Measurements from ENCODE around the gene IPO9.

IPO9 gene

DNA sequence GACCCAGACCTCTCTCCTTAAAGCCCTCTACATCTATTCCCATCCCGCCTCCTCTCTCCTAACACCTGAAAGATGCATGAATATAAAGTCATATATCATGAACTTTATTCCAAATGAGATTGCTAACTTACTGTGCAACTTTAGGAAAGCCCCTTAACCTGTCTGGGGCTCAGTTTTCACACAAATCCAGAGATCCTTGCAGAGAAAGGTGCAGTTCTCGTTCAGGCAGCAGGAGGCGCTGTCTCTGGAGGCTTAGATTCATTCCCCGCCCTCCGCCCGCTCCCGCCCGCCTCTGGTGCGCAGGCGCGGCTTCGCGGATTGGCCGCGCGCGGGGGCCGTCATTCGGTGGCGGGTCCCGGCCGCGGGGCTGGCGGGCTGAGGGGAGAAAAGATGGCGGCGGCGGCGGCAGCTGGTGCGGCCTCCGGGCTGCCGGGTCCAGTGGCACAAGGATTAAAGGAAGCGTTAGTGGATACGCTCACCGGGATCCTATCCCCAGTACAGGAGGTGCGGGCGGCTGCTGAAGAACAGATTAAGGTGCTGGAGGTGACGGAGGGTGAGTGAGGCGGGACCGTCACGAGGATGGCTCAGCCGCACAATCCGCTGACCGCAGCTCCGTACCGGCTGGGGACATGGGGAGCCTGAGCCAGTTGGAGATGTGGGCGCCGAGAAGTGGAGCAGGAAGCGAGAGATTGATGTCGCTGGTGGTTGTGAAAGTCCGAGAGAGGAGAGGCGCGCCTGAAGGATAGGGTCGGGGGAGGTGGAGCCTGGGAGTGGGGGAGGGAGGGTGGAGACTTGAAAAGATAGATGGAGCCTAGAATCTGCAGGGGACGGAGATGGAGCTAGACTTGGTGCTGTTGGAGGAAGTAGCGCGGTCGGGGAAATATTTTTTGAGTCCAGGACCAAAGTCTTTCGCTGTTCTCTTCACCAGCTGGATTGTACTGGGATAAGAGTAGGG lies at the start of gene IPO9:
IPO9 (plus strand) TSS at position 338 of the 955 bp plus-strand sequence; CDS start at position 391, 53 bp downstream.
- peak; percentile 92 to 98 (median 94) for DNase-seq

DNA sequence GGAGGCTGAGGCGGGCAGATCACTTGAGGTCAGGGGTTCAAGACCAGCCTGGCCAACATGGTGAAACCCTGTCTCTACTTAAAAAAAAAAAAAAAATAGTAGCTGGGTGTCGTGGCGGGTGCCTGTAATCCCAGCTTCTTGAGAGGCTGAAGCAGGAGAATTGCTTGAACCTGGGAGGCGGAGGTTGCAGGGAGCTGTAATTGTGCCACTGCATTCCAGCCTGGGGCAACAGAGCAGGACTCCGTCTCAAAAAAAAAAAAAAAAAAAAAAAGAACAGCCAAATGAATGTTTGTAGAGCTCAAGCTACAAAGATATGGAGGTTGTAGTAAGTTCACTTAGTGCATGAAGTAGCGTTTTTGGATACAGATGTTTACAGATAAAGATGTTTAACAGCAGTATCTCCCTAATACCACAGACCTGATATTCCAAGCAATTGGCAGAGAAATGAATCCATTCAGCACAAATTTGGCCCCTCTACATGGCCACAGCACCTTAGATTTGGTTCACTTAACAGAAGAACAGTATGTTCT lies 49.5 kb upstream of the IPO9 start:
- DNase-seq, result no peak

GRCh38 chr1:201780952-201781351 lies 48.0 kb upstream of the IPO9 start:
- DNase-seq, result no peak

- no peak for DNase-seq
Observed at GRCh38 chr1:201781437-201781836, 47.5 kb upstream of the IPO9 start.

DNA sequence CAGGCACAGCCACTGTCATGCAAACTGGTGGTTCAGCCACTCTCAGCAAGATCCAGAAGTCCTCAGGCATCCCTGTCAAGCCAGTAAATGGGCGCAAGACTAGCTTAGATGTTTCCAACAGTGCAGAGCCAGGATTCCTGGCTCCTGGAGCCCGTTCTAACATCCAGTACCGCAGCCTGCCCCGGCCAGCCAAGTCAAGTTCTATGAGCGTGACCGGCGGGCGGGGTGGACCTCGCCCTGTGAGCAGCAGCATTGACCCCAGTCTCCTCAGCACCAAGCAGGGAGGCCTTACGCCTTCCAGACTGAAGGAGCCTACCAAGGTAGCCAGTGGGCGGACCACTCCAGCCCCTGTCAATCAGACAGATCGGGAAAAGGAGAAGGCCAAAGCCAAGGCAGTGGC lies 46.6 kb upstream of the IPO9 start:
- no peak for DNase-seq

GRCh38 chr1:201783058-201783457 lies 45.9 kb upstream of the IPO9 start:
- no peak for DNase-seq

GRCh38 chr1:201783572-201783971 lies 45.4 kb upstream of the IPO9 start:
- no peak for DNase-seq

GRCh38 chr1:201785291-201785690 lies 43.7 kb upstream of the IPO9 start:
- no peak for DNase-seq

- DNase-seq, result no peak
Observed at GRCh38 chr1:201786824-201787223, 42.1 kb upstream of the IPO9 start.

DNA sequence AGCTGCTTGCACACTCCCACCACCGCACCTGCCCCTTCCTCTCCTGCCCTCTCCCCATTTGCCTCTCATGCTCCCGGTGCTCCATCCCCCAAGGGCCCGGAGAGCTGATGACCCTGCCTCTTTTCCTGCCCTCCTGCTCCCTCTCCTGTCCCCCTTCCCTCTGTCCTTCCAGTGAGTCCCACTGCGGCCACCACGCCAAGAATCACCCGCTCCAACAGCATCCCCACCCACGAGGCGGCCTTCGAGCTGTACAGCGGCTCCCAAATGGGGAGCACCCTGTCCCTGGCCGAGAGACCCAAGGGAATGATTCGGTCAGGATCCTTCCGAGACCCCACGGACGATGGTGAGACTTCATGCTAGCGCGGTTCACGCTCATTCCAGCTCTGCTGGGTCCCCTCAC lies 40.7 kb upstream of the IPO9 start:
- no peak for DNase-seq

DNA sequence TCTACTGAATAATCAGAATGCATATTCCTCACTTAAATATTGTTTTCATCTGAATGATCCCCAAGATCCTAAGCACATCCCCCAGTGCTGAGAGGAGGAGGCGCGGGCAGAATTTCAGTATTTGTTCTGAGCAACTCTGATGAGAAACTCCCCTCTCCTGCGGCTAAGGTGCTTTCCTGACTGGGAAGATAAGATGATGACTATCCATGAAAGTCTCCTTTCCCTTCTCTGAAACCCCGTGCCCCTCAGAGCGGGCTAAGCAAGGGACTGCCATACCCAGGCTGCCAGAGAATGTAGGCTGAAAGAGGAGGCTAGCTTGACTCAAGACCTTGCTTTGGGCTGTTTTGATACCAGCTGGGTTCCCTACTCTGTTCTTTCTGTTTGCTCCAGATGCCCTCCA lies 39.7 kb upstream of the IPO9 start:
- no peak for DNase-seq

DNA sequence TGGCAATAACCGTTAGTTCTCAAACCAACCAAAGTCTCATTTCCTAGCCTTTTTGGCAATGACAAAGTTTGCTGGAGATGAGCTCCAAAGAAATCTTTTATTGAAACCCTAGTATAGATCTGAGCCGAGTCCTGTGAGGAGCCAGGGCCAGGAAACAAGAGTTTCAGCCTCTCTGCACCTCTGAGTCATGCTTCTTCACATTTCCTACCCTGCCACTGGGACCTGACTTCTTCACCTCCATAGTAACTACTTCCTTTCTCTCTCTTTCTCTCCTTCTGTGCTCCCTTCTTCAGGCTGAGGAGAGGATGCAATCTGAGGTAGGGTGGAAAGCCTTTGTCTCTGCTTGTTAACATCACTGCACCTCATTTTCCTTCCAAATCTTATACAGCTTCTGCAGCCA lies 38.7 kb upstream of the IPO9 start:
- no peak for DNase-seq

DNA sequence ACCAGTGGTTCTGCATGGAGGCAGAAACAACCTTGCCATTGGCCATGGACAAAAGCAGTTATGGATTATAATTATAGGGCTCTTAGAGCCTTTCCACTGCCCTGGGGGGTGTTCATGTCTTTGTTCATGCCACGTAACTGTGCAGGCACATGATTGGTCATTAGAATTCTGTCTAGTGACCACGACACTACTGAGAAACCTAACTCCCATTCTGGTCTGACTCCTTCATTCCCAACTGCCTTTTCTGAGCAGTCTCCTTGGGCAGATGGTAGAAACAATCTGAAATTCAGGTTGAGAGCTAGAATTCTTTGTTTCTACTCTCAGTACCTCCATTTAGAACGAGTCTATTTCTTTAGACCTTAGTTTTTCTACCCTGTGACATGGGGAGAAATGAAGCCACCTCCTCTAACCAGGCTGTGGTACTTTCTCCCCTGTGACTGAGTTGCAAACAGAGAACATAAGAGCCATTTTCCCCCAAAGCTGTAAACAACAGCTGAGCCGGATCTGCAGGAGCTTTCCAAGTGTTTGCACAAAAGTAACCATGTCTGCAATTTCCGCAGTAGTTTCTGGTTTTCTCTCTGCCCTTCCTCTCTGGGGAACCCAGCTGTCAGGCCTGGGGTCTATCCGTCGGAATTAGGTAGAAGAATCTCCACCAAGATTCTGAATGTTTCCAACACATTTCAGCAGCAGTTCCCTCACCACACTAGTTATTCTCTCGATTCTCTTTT lies 37.7 kb upstream of the IPO9 start:
- peak in 2 of 3 experiments; percentile 82 to 97 for DNase-seq

DNA sequence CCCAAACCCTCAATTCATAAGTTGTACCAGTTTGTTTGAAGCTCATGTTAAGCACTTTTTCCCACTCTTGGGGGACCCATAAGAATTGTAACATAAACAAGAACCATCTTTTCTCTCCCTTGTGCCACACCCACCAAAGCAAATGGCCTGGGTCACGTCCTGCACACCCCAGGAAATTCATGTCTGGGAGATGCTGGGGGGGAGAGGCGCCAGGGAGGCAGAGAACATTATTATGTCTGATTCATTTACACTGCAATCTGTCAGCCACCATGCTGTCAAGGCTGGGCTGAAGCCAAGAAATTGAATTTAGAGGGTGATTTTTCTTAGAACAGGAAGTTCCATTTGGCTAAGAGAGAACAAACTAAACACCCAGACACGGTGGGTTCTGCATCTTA lies 37.2 kb upstream of the IPO9 start:
- peak in 2 of 3 experiments; percentile 53 to 77 for DNase-seq

- peak; percentile 71 to 92 (median 76) for DNase-seq
Observed at GRCh38 chr1:201792534-201793305, 36.2 kb upstream of the IPO9 start.

- no peak for DNase-seq
Observed at GRCh38 chr1:201793306-201793925, 35.5 kb upstream of the IPO9 start.

DNA sequence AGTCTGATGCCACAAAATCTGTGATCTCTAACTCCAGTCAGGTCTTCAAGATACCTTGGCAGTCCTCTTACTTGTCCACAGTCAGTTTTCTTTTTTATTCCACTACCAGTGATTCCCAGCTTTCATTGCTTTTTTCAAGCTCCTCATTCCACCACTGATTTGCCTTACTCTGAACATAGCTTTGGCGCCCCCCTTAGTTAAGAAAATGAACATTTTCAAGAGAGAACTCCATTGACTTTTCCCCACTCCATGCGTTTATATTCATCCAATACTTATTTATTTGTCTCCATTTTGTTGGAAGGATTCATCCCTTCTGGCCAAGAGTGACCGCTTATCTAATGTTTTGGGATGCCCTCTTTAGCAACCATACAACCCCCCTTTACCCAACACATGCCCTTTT lies 33.9 kb upstream of the IPO9 start:
- DNase-seq, result peak in 1 of 3 experiments; percentile 23

DNA sequence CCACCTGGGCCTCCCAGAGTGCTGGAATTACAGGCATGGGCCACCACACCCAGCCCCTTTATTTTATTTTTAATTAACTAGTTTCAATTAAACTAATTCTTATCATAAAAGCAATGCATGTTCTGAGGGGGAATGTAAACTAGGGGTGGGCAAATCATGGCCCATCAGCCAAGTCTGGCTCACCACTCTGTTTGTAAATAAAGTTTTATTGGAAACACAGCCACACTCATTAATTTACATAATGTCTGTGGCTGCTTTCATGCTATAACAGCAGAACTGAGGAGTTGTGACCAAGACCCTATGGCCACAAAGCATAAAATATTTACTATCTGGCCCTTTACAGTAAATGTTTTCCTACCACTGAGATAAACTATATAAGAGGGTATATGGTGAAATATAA lies 28.7 kb upstream of the IPO9 start:
- DNase-seq, result no peak

- DNase-seq, result no peak
Observed at GRCh38 chr1:201806801-201807200, 22.2 kb upstream of the IPO9 start.

DNA sequence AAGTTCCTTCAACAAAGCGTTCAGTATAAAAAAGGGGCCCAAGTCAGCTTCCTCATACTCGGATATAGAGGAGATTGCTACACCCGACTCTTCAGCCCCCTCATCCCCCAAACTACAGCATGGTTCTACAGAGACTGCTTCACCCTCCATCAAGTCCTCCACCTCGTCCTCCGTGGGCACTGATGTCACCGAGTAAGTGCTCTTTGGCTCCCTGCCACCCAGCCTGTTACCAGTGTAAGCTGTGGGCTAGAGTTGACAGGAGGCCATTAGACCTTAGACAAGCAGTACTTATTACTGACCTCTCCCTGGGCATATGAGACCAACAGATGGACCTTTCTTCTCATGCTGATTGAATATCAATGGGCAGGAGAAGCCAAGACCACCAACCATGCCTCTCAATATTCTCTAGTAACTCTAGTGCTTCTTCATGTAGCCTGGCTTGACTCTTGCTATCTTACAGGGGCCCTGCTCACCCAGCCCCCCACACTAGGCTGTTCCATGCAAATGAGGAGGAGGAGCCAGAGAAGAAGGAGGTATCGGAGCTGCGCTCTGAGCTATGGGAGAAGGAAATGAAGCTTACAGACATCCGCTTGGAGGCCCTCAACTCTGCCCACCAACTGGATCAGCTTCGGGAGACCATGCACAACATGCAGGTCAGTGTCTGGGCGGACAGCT lies 20.9 kb upstream of the IPO9 start:
- no peak for DNase-seq

DNA sequence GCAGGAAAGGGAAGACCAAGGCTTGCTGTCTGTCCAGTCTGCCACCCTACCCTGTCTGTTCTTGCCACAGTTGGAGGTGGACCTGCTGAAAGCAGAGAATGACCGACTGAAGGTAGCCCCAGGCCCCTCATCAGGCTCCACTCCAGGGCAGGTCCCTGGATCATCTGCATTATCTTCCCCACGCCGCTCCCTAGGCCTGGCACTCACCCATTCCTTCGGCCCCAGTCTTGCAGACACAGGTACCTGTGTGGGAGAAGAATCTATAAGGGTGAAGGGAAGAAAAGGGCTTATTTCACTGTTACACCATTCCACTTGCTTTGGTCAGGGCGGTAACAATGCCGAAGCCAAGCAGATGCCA lies 20.3 kb upstream of the IPO9 start:
- no peak for DNase-seq

DNA sequence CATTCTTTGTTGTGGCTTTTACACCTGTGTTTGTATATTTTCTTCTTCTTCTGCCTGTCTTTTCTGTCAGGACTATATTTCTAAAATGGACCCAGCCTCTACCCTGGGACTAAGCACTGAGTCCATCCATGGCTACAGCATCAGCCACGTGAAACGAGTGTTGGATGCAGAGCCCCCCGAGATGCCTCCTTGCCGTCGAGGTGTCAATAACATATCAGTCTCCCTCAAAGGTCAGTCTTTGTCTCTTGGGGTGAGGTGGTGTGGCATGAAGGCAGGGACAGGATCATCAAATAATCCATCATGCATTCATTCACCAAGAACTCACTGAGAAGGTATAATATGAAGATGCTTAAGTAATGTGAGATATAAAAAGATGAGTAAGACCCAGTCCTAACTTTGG lies 19.1 kb upstream of the IPO9 start:
- DNase-seq, result no peak
